ENCODE measurements around the gene ATPAF1.

ATPAF1 gene

GRCh38 chr1:46613661-46614603, 54.2 kb downstream of the ATPAF1 start:
- peak; percentile 31 to 41 for DNase-seq

DNA sequence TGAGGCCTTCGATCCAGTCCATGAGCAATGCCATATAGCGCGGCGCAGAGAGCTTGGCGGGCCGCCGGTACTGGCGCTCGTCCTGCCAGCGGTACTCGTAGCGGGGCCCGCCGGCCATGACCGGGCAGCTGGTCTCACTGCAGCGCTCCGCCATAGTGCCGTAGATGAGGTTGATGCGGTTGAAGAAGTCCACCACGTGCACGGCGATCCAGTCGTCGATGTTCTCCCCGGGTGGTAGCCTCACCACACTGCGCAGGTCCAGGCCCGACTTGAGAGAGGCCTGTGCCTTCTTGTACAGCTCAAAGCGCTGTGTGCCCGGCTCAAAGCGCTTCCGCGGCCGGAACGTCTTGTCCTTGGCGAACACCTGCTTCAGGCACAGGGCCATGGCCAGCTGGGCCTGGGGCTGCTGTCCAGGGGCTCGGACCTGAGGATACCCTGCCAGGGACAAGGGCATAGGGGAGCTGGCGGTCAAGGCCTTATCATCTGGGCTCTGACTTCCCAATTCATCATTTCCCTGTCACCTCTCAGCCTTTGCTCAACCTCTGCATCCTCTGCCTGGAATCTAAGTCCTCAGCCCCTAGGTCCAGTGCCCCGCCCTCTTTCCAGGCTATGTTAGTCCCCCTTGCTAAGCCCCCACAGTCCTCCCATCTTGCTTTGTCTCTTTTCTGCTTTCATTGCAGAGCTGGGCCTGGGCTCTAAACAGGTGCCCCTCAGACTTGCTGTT, 55.1 kb downstream of the ATPAF1 start:
- DNase-seq, result no peak

GRCh38 chr1:46611691-46612221, 56.4 kb downstream of the ATPAF1 start:
- DNase-seq, result no peak

- no peak for DNase-seq
Observed at GRCh38 chr1:46607345-46608130, 60.6 kb downstream of the ATPAF1 start.

- DNase-seq, result no peak
Observed at GRCh38 chr1:46606255-46606965, 61.8 kb downstream of the ATPAF1 start.

GRCh38 chr1:46605232-46605631, 62.9 kb downstream of the ATPAF1 start:
- no peak for DNase-seq

GRCh38 chr1:46603858-46604549, 64.2 kb downstream of the ATPAF1 start, which contains the start of gene MKNK1:
MKNK1 (minus strand) TSS chr1:46604268; CDS start chr1:46583327, 20,941 bp downstream.
- peak; percentile 98 to 99 for DNase-seq

DNA sequence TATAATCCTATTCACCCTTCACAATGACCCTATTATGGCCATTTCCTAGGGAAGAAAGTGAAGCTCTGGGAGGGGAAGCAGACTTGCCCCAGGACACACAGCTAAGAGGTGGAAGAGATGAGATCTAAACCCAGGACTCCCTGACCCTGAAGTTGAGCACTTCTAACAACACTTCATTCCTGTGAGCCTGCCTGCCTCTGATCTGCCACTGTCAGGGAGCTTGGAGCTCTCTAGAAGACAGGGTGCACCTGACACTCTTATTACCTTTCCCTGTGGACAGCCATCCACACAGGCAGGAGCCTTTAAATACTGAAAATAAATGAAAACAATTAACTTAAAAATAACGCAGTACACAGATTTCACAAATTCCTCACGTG, 64.7 kb downstream of the ATPAF1 start:
- no peak for DNase-seq

GRCh38 chr1:46601257-46602007, 66.7 kb downstream of the ATPAF1 start:
- DNase-seq, result no peak

GRCh38 chr1:46599059-46599970, 68.8 kb downstream of the ATPAF1 start:
- no peak for DNase-seq

GRCh38 chr1:46596846-46597245, 71.3 kb downstream of the ATPAF1 start:
- DNase-seq, result no peak

DNA sequence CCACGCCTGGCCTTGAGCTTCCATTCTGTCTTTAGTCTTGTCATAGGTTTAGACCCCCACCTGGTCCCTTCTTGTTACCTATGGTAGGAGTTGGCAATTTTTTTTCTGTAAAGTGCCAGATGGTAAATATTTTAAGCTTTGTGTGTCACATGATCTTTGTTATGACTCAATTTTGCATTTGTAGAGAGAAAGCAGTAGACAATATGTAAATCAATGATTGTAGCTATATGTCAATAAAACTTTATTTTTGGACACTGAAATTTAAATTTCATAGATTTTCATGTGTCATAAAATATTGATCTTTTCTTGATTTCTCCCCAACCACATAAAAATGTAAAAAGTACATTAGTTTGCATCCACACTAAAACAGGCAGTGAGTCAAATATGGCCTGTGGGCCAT, 72.1 kb downstream of the ATPAF1 start:
- no peak for DNase-seq

- peak in 1 of 2 experiments; percentile 41 for DNase-seq
Observed at GRCh38 chr1:46595127-46595526, 73.0 kb downstream of the ATPAF1 start.

- DNase-seq, result no peak
Observed at GRCh38 chr1:46594063-46594462, 74.1 kb downstream of the ATPAF1 start.

DNA sequence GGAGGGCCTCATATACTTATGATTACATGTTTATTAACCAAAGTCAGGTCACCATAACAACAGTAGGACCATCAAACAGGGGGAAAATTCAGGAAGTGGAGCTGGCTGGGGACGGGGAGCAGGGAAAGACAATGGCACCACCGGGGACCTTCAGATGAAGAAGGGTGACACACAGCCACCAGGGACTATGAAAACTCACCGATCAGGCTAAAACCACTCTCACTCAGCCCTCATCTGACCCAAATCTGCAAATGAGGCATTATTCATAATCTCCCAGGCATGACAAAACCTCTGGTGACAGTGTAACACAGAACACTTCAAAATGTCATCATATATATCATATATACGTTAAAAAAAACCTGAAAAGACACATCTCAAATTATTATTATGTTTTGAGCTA, 75.3 kb downstream of the ATPAF1 start:
- DNase-seq, result no peak

GRCh38 chr1:46589529-46589928, 78.6 kb downstream of the ATPAF1 start:
- no peak for DNase-seq

- no peak for DNase-seq
Observed at GRCh38 chr1:46587069-46587468, 81.1 kb downstream of the ATPAF1 start.

GRCh38 chr1:46585312-46585938, 82.7 kb downstream of the ATPAF1 start:
- no peak for DNase-seq

GRCh38 chr1:46583494-46583893, 84.7 kb downstream of the ATPAF1 start:
- no peak for DNase-seq
